HG02870 (cell line): ENCODE data around the gene SCAF4.
"Not testable (repeated sequence)": the region's sequence is repeated elsewhere in the genome, so short reads cannot be mapped to it uniquely, and the experiment has no call there.

Experiments
- ATAC-seq: cut with Tn5 transposase; IDR thresholded peaks from one replicate; pipeline ENCODE4 v1.9.1; 2021; ENCODE audit warnings: mild to moderate bottlenecking, moderate library complexity; ENCODE audit not compliant: unreplicated experiment

The SCAF4 gene

GRCh38 chr21:31654340-31654739 is 77.6 kb downstream of the SCAF4 start:
- ATAC-seq: no peak

- not testable (repeated sequence) for ATAC-seq
These were observed 80.4 kb downstream of the SCAF4 start for GRCh38 chr21:31651491-31651890.

- ATAC-seq: no peak
These were observed 81.0 kb downstream of the SCAF4 start for GRCh38 chr21:31650930-31651329.

GRCh38 chr21:31647650-31648049 is 84.3 kb downstream of the SCAF4 start:
- ATAC-seq: peak; percentile 85

- no peak for ATAC-seq
These were observed 87.3 kb downstream of the SCAF4 start for GRCh38 chr21:31644643-31645042.

GRCh38 chr21:31641416-31641922 is 90.4 kb downstream of the SCAF4 start:
- ATAC-seq: no peak

- no peak for ATAC-seq
These were observed 95.0 kb downstream of the SCAF4 start for GRCh38 chr21:31636874-31637273.

GRCh38 chr21:31634993-31635392 is 96.9 kb downstream of the SCAF4 start:
- no peak for ATAC-seq

- not testable (repeated sequence) for ATAC-seq
These were observed 100.0 kb downstream of the SCAF4 start for GRCh38 chr21:31631881-31632280.

- ATAC-seq: no peak
These were observed 101.8 kb downstream of the SCAF4 start for GRCh38 chr21:31629972-31630711.

- ATAC-seq: no peak
These were observed 106.9 kb downstream of the SCAF4 start for GRCh38 chr21:31624961-31625491.

- no peak for ATAC-seq
These were observed 107.7 kb downstream of the SCAF4 start for GRCh38 chr21:31624181-31624580.

- peak; percentile 58 for ATAC-seq
These were observed 108.3 kb downstream of the SCAF4 start for GRCh38 chr21:31623664-31624063.

GRCh38 chr21:31622397-31622796 is 109.5 kb downstream of the SCAF4 start:
- no peak for ATAC-seq
